Erythroblast (primary cell): ENCODE results near the gene ACBD7.

Source experiments
- GATA1 ChIP-seq: IDR thresholded peaks from 2 replicates; pipeline ENCODE4 v1.6.1; 2011; ENCODE audit warnings: low read depth, mild to moderate bottlenecking, control low read depth, low read length, moderate library complexity
- POLR2A ChIP-seq: IDR thresholded peaks from 2 replicates; pipeline ENCODE4 v1.6.1; 2011; ENCODE audit warnings: mild to moderate bottlenecking, low read length

DNA sequence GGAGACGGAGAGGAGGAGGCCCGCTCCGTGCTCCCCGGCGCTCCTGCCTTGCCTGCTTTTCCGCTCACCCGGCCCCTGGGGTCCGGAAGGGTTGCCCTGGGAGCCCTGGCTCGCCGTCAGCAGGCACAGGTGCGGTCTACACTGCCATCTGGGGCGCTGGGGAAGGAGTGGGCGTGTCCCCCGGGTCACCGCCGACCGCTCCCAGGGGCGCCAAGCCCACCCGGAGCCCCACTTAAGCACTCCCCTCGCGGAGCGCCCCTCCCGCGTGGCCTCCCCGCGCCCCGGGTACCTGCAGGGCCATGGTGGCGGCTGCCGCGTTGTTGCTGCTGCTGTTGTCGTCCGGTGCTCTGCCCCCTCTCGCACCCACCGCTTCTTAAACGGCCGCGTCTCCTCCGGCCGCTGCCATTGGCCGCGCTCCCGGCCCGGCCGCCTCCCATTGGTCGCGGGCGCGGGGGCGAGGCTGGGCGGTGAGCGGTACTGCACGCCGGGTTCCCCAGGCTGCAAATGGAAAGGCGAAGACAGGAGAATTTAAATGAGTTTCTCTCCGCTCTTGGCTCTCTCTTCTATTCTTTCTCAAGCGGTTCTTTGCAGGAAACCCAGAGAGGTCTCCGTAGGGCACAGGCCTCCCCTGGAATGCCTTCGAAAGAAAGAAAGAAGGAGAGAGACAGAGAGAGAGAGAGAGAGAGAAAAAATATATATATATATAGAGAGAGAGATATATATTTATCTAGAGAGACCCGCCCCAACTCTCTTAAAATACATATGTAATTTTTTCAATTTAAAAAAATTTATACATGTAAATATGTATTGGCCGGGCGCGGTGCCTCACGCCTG is at the start of gene ACBD7:
- TF ChIP-seq POLR2A (no peak), GATA1 (no peak)
